Osteocyte (in vitro differentiated cells): ENCODE results near the gene GABRG3. TPM values are rescaled to one million over a fixed set of nuclear protein-coding genes. Genes with fewer than 3 reads are reported as not detected.

Experiments used
- DNase-seq: peaks from one replicate; pipeline ENCODE4 v3.0.0; 2021; ENCODE audit warnings: mixed read lengths; ENCODE audit not compliant: unreplicated experiment; ENCODE audit errors: extremely low spot score
- H3K27ac Mint-ChIP-seq: one replicate; pipeline ENCODE4 v1.8.0; 2021; ENCODE audit warnings: mild to moderate bottlenecking, mixed read lengths; ENCODE audit not compliant: unreplicated experiment
- H3K27me3 Mint-ChIP-seq: one replicate; pipeline ENCODE4 v1.8.0; 2021; ENCODE audit warnings: mixed read lengths; ENCODE audit not compliant: unreplicated experiment
- H3K36me3 Mint-ChIP-seq: one replicate; pipeline ENCODE4 v1.8.0; 2021; ENCODE audit warnings: mixed read lengths; ENCODE audit not compliant: unreplicated experiment
- H3K4me1 Mint-ChIP-seq: one replicate; pipeline ENCODE4 v1.8.0; 2021; ENCODE audit warnings: mixed read lengths; ENCODE audit not compliant: unreplicated experiment
- H3K4me3 Mint-ChIP-seq: one replicate; pipeline ENCODE4 v1.8.0; 2021; ENCODE audit warnings: mild to moderate bottlenecking, moderate library complexity, mixed read lengths; ENCODE audit not compliant: unreplicated experiment
- H3K9me3 Mint-ChIP-seq: one replicate; pipeline ENCODE4 v1.8.0; 2021; ENCODE audit warnings: mixed read lengths; ENCODE audit not compliant: unreplicated experiment
- total RNA-seq: library from RNA; stranded (reverse); gene quantifications from 2 replicates; pipeline ENCODE4 v1.2.1, GENCODE V29; 2021
- TF ChIP-seq, protein P1 (sequence below): fragments of 200-600 bp; sonication (generic); IDR thresholded peaks from 2 replicates; pipeline ENCODE4 v1.5.0; 2021; ENCODE audit warnings: antibody characterized with exemption, mild to moderate bottlenecking, moderate library complexity

The GABRG3 gene
- total RNA-seq, 1 donor from 2014 or later, result 0.19 TPM

DNA sequence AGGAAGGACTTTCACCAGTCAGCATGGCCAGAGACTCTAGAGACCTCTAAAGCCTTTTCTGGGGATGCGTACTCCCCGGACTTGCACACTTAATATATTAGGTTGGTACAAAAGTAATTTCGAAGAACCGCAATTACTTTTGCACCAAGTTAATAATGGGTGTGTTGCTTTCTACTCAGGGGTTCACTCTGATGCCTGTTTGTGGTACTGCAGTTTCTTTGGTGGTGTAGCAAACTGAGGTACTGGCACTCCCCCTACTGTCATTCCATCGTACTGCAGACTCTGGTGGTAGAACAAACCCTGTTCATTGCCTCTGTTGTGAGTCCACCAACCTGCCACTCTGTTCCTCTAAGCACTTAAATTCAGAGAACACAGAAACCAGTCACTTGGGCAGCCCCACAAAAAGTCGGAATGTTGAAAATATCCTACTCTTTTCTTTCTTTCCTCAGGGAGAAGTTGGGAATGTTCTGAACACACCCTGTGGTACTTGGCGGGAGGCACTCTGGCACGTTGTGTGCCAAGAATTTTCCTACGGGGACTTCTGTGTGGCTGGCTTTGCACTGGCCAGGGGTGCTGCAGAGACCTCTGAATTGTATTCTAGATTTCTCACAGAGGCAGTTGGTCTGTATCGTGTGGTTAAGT, 46.3 kb downstream of the GABRG3 start:
- no peak for DNase-seq
- TF ChIP-seq, protein P1, sequence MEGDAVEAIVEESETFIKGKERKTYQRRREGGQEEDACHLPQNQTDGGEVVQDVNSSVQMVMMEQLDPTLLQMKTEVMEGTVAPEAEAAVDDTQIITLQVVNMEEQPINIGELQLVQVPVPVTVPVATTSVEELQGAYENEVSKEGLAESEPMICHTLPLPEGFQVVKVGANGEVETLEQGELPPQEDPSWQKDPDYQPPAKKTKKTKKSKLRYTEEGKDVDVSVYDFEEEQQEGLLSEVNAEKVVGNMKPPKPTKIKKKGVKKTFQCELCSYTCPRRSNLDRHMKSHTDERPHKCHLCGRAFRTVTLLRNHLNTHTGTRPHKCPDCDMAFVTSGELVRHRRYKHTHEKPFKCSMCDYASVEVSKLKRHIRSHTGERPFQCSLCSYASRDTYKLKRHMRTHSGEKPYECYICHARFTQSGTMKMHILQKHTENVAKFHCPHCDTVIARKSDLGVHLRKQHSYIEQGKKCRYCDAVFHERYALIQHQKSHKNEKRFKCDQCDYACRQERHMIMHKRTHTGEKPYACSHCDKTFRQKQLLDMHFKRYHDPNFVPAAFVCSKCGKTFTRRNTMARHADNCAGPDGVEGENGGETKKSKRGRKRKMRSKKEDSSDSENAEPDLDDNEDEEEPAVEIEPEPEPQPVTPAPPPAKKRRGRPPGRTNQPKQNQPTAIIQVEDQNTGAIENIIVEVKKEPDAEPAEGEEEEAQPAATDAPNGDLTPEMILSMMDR, result peak; percentile 90
- H3K9me3 Mint-ChIP-seq, result no peaks in the 10 kb centered on the region
- peaks cover 2% of the 10 kb centered on the region for H3K4me1 Mint-ChIP-seq
- no peak overlapping the region for H3K4me3 Mint-ChIP-seq
- peaks cover 3% of the 10 kb centered on the region for H3K27me3 Mint-ChIP-seq
- H3K27ac Mint-ChIP-seq, result no peak overlapping the region
- no peaks in the 10 kb centered on the region for H3K36me3 Mint-ChIP-seq

DNA sequence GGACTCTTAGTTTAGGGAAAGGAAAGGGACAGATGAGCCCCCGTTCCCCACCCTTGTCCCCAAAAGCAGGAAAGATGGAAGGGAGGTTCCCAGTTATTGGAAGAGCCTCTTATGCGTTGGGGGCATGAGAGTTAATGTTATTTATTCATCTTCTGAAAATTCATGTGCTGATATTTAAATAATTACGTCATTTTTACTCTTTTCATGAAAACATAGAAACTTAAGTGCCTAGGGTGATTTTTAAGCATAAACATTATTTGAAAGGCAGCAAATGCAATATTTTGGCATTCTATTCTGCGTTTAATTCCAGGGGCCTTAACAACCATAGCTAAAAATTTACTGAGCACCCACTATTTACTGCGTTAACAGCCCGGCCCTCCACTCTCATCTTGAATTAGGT, 48.7 kb downstream of the GABRG3 start:
- Mint-ChIP-seq H3K27me3 (no peaks in the 10 kb centered on the region), H3K4me1 (peaks cover 2% of the 10 kb centered on the region), H3K4me3 (no peak overlapping the region), H3K9me3 (no peaks in the 10 kb centered on the region), H3K27ac (no peak overlapping the region), H3K36me3 (no peaks in the 10 kb centered on the region)
- TF ChIP-seq, protein P1, result no peak
- DNase-seq, result no peak

DNA sequence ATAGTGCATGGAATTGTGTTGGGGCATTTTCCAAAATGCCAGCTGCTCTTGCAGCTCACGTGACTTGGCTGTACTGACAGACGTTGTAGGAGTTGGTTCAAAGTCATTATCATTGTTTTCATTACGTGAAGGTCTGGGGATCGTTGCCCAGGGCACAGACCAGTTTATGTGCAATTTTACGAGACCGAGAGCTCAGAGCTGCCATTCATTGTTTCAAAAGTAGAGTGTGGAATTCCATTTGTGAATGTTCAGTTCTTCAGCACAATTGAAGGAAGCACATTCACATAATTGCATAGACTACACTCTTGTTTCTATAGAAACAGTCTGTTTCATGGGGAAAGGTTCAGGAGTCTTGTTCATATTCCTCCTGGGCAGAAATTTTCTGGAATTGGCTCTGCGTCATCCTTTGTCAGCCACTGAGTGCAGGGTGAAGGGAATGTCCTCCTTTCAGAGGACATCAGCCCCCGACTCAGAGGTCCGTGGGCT, 54.5 kb downstream of the GABRG3 start:
- H3K4me3 Mint-ChIP-seq, result no peak overlapping the region
- H3K36me3 Mint-ChIP-seq, result no peaks in the 10 kb centered on the region
- no peak overlapping the region for H3K27ac Mint-ChIP-seq
- H3K4me1 Mint-ChIP-seq, result peaks cover 18% of the 10 kb centered on the region
- H3K9me3 Mint-ChIP-seq, result no peaks in the 10 kb centered on the region
- no peak for DNase-seq
- no peaks in the 10 kb centered on the region for H3K27me3 Mint-ChIP-seq
- TF ChIP-seq, protein P1, result no peak

DNA sequence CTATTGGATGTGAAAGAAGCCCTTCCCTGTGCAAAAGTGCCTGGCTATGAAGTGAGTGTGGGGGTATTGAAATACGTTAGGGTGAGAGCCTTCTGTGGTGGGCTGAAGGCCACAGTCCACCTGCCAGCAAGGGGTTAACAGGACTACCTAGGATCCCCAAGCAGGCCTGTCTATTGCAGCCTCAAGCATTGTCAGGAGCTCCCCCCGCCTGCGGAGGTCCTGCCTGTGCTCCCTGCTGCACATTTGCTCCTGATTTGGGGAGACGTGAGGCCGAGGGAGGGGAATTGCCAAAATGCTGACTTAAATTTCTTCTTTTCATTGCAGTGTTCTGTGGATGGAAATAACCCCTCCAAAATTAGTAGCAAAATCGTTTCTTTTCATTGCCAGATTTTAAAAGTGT, 56.2 kb downstream of the GABRG3 start:
- Mint-ChIP-seq H3K4me1 (peaks cover 18% of the 10 kb centered on the region), H3K27ac (no peak overlapping the region), H3K4me3 (no peak overlapping the region), H3K27me3 (no peaks in the 10 kb centered on the region), H3K36me3 (no peaks in the 10 kb centered on the region), H3K9me3 (no peaks in the 10 kb centered on the region)
- TF ChIP-seq, protein P1, result no peak
- no peak for DNase-seq

DNA sequence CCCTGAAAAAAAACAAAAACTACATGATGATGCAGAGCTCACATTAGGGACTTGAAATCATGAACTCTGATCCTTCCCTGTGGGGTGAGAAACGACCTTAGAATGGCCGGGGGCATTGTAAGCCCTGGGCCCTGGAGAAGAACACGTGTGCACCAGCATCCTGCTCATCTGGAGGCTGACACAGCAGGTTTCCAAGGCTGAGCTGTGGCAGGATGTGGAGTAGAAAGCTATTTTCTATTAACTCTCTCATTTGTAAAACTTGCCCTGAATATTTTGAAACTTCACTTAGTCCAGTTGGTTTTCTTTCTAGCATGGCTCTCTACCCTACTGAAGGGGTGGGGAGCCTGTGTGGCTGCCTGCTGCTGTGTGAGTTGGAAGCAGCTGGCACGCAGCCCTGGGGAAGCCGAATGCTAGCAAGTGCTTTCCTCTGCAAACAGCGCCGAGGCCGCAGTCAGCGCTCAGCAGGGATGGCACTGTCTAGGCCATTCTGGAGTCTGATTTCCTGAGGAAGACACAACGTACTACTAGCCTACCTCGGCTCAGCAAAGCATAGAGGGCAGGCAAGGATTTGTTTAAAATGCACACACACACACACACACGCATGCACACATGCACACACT, 58.0 kb downstream of the GABRG3 start:
- no peaks in the 10 kb centered on the region for H3K36me3 Mint-ChIP-seq
- peak overlapping the region; percentile 77 for H3K27ac Mint-ChIP-seq
- H3K4me1 Mint-ChIP-seq, result peaks cover 18% of the 10 kb centered on the region
- no peak for DNase-seq
- TF ChIP-seq, protein P1, result no peak
- H3K4me3 Mint-ChIP-seq, result peak overlapping the region; percentile 56
- no peaks in the 10 kb centered on the region for H3K9me3 Mint-ChIP-seq
- H3K27me3 Mint-ChIP-seq, result no peaks in the 10 kb centered on the region
